ENCODE results near the gene KRT7.
"Not testable (repeated sequence)": the region's sequence is repeated elsewhere in the genome, so short reads cannot be mapped to it uniquely, and the experiment has no call there.

The KRT7 gene

GRCh38 chr12:52280319-52280795 is 47.3 kb downstream of the KRT7 start:
- no peaks in the 10 kb centered on the region for H3K36me3 ChIP-seq
- DNase-seq = no peak
- H3K4me3 ChIP-seq (ENCODE audit: low read depth, low read length) = no peak overlapping the region
- no peaks in the 10 kb centered on the region for H3K27me3 ChIP-seq
- H3K4me1 ChIP-seq = no peaks in the 10 kb centered on the region
- TF ChIP-seq, protein P1, sequence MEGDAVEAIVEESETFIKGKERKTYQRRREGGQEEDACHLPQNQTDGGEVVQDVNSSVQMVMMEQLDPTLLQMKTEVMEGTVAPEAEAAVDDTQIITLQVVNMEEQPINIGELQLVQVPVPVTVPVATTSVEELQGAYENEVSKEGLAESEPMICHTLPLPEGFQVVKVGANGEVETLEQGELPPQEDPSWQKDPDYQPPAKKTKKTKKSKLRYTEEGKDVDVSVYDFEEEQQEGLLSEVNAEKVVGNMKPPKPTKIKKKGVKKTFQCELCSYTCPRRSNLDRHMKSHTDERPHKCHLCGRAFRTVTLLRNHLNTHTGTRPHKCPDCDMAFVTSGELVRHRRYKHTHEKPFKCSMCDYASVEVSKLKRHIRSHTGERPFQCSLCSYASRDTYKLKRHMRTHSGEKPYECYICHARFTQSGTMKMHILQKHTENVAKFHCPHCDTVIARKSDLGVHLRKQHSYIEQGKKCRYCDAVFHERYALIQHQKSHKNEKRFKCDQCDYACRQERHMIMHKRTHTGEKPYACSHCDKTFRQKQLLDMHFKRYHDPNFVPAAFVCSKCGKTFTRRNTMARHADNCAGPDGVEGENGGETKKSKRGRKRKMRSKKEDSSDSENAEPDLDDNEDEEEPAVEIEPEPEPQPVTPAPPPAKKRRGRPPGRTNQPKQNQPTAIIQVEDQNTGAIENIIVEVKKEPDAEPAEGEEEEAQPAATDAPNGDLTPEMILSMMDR (IDR thresholded peaks at IDR 0.05; ENCODE audit: low read depth, low read length) = no peak
- H3K9me3 ChIP-seq = no peaks in the 10 kb centered on the region

DNA sequence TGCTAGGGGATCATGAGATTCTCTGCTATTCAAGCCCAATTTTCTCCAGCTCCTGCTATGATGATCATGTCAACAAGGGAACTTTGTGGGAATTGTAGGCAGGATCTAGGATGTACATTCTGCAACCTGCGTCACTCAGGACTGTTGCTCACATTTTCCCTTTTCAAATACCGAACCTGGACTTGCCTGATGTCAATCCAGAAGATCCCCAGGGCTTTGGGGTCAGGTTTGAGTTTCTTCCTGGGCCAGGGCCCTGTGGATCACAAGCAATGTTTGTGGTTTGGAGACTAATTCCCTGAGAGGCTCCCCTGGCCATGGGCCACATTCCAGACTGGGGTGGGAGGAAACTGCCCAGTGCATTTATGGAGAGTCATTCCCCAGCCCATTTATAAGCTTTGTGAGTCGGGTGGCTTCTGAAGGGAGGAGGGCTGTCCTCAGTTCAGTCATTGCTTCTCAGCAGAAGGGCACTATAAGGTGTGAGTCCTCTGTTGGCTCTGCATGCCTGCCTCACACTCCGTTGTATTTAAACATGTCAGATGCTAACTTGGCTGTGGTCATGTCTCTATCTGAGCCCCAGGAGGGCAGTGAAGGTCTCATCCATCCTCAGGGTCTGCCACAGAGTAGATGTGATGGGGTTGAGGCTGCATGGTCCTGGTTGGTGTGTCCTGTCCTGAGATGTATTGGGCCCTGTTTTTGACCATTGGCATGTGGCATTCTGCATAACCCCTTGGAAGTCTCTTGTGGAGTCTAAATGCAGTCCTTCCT is 47.9 kb downstream of the KRT7 start:
- Histone ChIP-seq H3K9me3 (no peaks in the 10 kb centered on the region), H3K36me3 (no peaks in the 10 kb centered on the region), H3K4me1 (no peaks in the 10 kb centered on the region), H3K27me3 (no peaks in the 10 kb centered on the region), H3K4me3 (ENCODE audit: low read depth, low read length) (no peak overlapping the region)
- TF ChIP-seq, protein P1 (IDR thresholded peaks at IDR 0.05; ENCODE audit: low read depth, low read length) = no peak
- no peak for DNase-seq

DNA sequence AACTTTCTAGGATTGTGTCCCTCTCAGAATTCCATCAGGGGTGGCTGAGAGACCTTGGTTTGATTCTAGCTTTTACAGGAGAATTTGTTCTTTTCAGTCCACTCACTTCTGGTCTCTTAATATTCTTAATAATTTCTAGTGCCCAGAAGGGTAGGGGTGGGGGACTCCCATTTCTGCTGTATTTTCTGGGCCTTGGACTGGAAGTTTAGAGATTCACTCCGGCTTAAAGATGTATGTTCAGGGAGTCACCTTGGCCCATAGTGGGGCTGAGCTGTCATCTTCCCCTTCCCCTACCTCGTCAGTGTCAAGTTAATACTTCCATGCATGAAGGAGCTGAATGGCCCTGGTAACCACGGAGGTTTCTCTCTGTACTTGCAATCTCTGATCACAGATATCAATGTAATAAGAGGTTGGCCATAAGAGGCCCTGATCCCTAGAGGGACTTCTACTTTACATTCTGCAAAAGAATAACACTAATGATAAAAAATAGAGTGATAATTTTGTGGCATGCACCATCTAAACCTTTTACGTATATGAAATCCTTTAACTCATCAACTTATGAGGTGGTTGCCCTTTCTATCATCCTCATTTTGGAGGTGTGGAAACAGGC is 51.6 kb downstream of the KRT7 start:
- H3K4me1 ChIP-seq = no peaks in the 10 kb centered on the region
- no peaks in the 10 kb centered on the region for H3K27me3 ChIP-seq
- no peak for DNase-seq
- H3K36me3 ChIP-seq = no peaks in the 10 kb centered on the region
- TF ChIP-seq, protein P1 (IDR thresholded peaks at IDR 0.05; ENCODE audit: low read depth, low read length) = no peak
- no peak overlapping the region for H3K4me3 ChIP-seq (ENCODE audit: low read depth, low read length)
- H3K9me3 ChIP-seq = no peaks in the 10 kb centered on the region; the same call in 1 of the 2 replicates

GRCh38 chr12:52285172-52285745 is 52.2 kb downstream of the KRT7 start:
- TF ChIP-seq, protein P1 (IDR thresholded peaks at IDR 0.05; ENCODE audit: low read depth, low read length) = no peak
- DNase-seq = no peak
- Histone ChIP-seq H3K4me3 (ENCODE audit: low read depth, low read length) (no peak overlapping the region), H3K4me1 (no peaks in the 10 kb centered on the region), H3K36me3 (no peaks in the 10 kb centered on the region), H3K9me3 (no peaks in the 10 kb centered on the region; the same call in 1 of the 2 replicates), H3K27me3 (no peaks in the 10 kb centered on the region)

- H3K36me3 ChIP-seq = no peaks in the 10 kb centered on the region
- H3K9me3 ChIP-seq = no peaks in the 10 kb centered on the region; the same call in 1 of the 2 replicates
- H3K27me3 ChIP-seq = no peaks in the 10 kb centered on the region
- no peak overlapping the region for H3K4me3 ChIP-seq (ENCODE audit: low read depth, low read length)
- TF ChIP-seq, protein P1 (IDR thresholded peaks at IDR 0.05; ENCODE audit: low read depth, low read length) = no peak
- no peak for DNase-seq
- no peaks in the 10 kb centered on the region for H3K4me1 ChIP-seq
Observed at GRCh38 chr12:52285851-52286530, 52.9 kb downstream of the KRT7 start.

DNA sequence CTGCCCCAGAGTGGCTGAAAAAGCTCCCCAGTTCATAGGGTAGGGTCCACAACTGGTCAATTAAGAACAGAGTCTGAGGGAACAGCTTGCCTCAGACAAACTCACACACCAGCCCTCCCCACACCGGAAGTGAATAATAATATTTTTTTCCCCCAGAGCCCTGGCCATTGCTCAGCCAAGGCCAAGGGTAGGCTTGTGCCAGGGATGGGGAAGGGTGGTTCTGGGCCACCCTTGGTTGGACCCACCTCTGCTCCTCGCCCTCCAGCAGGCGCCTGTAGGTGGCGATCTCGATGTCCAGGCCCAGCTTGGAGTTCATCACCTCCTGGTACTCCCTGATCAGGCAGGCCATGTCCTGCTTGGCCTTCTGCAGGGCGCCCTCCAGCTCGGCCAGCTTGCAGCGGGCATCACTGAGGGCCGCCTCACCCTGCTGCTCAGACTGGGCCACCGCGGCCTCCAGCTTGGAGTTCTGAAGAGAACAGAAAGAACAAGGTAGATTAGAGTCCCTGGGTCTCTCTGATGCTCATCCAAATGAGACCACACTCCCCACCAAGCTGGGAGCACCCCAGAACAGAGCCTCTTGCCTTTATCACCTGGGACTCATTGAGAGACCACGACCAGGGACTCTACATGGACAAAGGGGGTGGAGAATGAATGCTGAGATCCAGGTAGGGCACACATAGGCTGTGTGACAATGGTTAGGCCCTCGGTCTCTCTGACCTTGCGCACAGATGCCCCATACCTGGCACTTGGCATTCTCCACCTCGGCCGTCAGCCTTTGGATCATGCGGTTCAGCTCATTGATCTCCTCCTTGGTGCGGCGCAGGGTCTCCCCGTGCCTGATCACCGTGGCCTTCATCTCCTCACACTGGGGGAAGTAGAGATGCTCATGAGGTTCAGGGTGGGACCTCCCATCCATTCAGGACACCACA is 54.1 kb downstream of the KRT7 start:
- H3K4me3 ChIP-seq (ENCODE audit: low read depth, low read length); DNase-seq; H3K9me3 ChIP-seq: not testable (repeated sequence)

DNA sequence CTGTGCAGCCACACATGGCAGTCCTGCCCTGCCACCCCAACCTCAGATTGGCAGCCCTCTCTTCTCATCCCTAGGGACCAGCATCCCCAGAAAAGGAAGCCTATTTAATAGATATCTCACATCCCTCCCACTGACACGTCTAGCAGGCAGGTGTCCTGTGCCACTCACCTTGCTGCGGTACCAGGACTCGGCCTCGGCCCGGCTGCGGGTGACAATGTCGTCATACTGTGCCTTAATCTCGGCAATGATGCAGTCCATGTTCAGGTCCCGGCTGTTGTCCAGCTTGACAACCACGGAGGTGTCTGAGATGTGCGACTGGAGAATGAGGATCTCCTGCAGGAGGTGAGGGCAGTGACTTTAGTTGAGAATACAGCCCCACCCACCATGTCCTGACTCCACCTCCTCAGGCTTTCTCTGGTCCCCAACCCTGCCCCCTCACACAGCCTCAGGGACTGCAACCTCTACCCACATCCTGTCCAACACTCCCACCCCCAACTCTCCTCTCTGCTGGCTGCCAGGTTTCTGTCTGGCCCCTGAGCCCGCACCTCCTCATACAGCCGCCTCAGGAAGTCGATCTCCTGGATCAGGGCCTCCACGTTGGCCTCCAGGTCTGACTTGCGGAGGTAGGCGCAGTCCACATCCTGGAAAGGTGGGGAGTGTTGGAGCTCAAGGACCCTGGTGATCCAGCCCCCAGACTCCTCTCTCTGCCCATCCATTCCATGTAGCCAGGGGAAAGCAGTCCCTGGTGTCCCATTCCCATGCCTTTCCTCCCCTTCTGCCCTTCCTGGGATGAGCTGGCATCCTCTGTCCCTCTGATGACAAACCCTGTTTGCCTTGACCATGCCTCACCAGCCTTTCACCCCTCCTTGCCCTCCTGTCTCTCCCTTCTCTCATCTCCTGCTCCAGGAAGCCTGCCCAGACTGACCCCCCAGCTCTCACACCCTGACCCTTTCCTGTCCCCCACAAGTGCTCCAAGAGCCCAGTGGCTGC is 55.1 kb downstream of the KRT7 start:
- not testable (repeated sequence) for H3K4me3 ChIP-seq (ENCODE audit: low read depth, low read length); DNase-seq; H3K4me1 ChIP-seq

More for the DNA sequence above, 54.1 kb downstream of the KRT7 start:
- not testable (repeated sequence) for H3K27me3 ChIP-seq, H3K36me3 ChIP-seq, H3K4me1 ChIP-seq

More for the DNA sequence above, 55.1 kb downstream of the KRT7 start:
- not testable (repeated sequence) for H3K9me3 ChIP-seq, H3K36me3 ChIP-seq, H3K27me3 ChIP-seq
